HCT116 (cell line): ENCODE data around the gene MRM1. TPM values are rescaled to one million over a fixed set of nuclear protein-coding genes. Genes with fewer than 3 reads are reported as not detected.

Experiments
- ATAC-seq: fragments of 200-7000 bp; cut with Tn5 transposase; 2 replicates; pipeline ENCODE4 v1.9.1; 2020; ENCODE audit warnings: mild to moderate bottlenecking, moderate library complexity
- BruUV-seq: library from RNA; stranded (reverse); fragments of 400-500 nt; replicated peaks from 2 replicates; lab custom pipeline; 2021; lab: Mats Ljungman, UMichigan
- CTCF ChIA-PET: fragments of 300-600 bp; sonication (Branson Sonifier 250); formaldehyde crosslinking; loops from one replicate; lab custom pipeline; 2021; ENCODE audit warnings: antibody characterized with exemption; lab: Charles Lee
- POLR2A ChIA-PET: fragments of 300-600, 350-600 bp; sonication (Branson Sonifier 250); formaldehyde crosslinking; loops from one replicate; lab custom pipeline; 2021; ENCODE audit warnings: antibody characterized with exemption; lab: Charles Lee
- RAD21 ChIA-PET, 2 experiments: fragments of 300-600 bp; sonication (Branson Sonifier 250); formaldehyde crosslinking; loops; one replicate each; lab custom pipeline; 2023; ENCODE audit warnings: low total read pairs in 2 of 2; ENCODE audit not compliant: uncharacterized antibody in 2 of 2, unreplicated experiment in 2 of 2, low non-redundant PET in 1 of 2; lab: Charles Lee
- DNase-seq: peaks from one replicate; pipeline ENCODE4 v3.0.0-alpha.2; 2010; ENCODE audit warnings: low read depth, low spot score
- H2AFZ ChIP-seq: fragments of 200-600 bp; shearing (Covaris generic), sonication (generic); 2 replicates; pipeline ENCODE4 v1.6.1; 2017; ENCODE audit warnings: low read depth, mixed run types, mixed read lengths, antibody characterized with exemption, low read length; ENCODE audit not compliant: poor library complexity, severe bottlenecking
- H3K27ac ChIP-seq: 2 replicates; pipeline ENCODE4 v1.5.1; 2012; ENCODE audit warnings: low read depth, low read length
- H3K27me3 ChIP-seq: fragments of 200-600 bp; sonication (generic); 2 replicates; pipeline ENCODE4 v1.6.1; 2016; ENCODE audit warnings: mixed run types, low read length, mixed read lengths; ENCODE audit not compliant: insufficient read depth
- H3K36me3 ChIP-seq, 2 experiments: fragments of 200-500 bp in 1 of 2; fragments of 200-600 bp in 1 of 2; sonication (Bioruptor generic) in 1 of 2; sonication (generic) in 1 of 2; 2 replicates each; pipeline versions ENCODE4 v1.5.1 to v1.6.1; 2014 to 2016; ENCODE audit warnings: low read length in 2 of 2, inconsistent platforms in 1 of 2, mixed read lengths in 1 of 2, mixed run types in 1 of 2; ENCODE audit not compliant: insufficient read depth in 2 of 2, control insufficient read depth in 1 of 2
- H3K4me1 ChIP-seq, 2 experiments: fragments of 200-600 bp in 1 of 2; sonication (generic) in 1 of 2; 2 replicates each; pipeline versions ENCODE4 v1.5.1 to v1.6.1; 2012 to 2017; ENCODE audit warnings: low read length in 2 of 2, inconsistent platforms in 1 of 2, mild to moderate bottlenecking in 1 of 2, mixed read lengths in 1 of 2, mixed run types in 1 of 2, moderate library complexity in 1 of 2; ENCODE audit not compliant: insufficient read depth in 2 of 2, control insufficient read depth in 1 of 2
- H3K4me2 ChIP-seq: fragments of 200-600 bp; sonication (generic); 2 replicates; pipeline ENCODE4 v1.6.1; 2017; ENCODE audit warnings: mixed run types, low read length, mixed read lengths
- H3K4me3 ChIP-seq, 2 experiments: fragments of 200-600 bp in 1 of 2; sonication (generic) in 1 of 2; replicated peaks in 1 of 2; 2 replicates each; pipeline ENCODE4 v1.5.1; 2011 to 2016; ENCODE audit warnings: low read length in 2 of 2, control low read depth in 1 of 2, low read depth in 1 of 2, mild to moderate bottlenecking in 1 of 2, mixed read lengths in 1 of 2, mixed run types in 1 of 2
- H3K79me2 ChIP-seq: fragments of 200-600 bp; sonication (generic); 2 replicates; pipeline ENCODE4 v1.6.1; 2017; ENCODE audit warnings: mild to moderate bottlenecking, mixed run types, low read length, moderate library complexity, mixed read lengths; ENCODE audit not compliant: insufficient read depth
- H3K9ac ChIP-seq: fragments of 200-600 bp; sonication (generic); 2 replicates; pipeline ENCODE4 v1.6.1; 2016; ENCODE audit warnings: low read length, mixed read lengths
- H3K9me2 ChIP-seq: fragments of 200-600 bp; sonication (generic), shearing (Covaris generic); 2 replicates; pipeline ENCODE4 v1.6.1; 2017; ENCODE audit warnings: mixed run types, mild to moderate bottlenecking, moderate library complexity; ENCODE audit not compliant: insufficient read depth
- H3K9me3 ChIP-seq, 2 experiments: fragments of 200-500 bp in 1 of 2; fragments of 200-600 bp in 1 of 2; sonication (Bioruptor generic) in 1 of 2; sonication (generic) in 1 of 2; 2 replicates each; pipeline ENCODE4 v1.6.1; 2014 to 2017; ENCODE audit warnings: low read length in 2 of 2, mixed read lengths in 2 of 2, inconsistent platforms in 1 of 2, low read depth in 1 of 2, mild to moderate bottlenecking in 1 of 2, mixed run types in 1 of 2, moderate library complexity in 1 of 2; ENCODE audit not compliant: control insufficient read depth in 1 of 2, insufficient read depth in 1 of 2
- H4K20me1 ChIP-seq: fragments of 200-600 bp; sonication (generic), shearing (Covaris generic); 2 replicates; pipeline ENCODE4 v1.6.1; 2017; ENCODE audit warnings: mixed run types, mild to moderate bottlenecking, moderate library complexity; ENCODE audit not compliant: insufficient read depth
- CBX3 ChIP-seq: IDR thresholded peaks from 2 replicates; pipeline ENCODE4 v1.6.1; 2012; ENCODE audit warnings: low read depth
- EGR1 ChIP-seq: IDR thresholded peaks from 2 replicates; pipeline ENCODE4 v1.6.1; 2012; ENCODE audit warnings: low read depth
- ELF1 ChIP-seq: IDR thresholded peaks from 2 replicates; pipeline ENCODE4 v1.6.1; 2012; ENCODE audit warnings: low read depth, borderline replicate concordance
- EZH2 ChIP-seq: fragments of 200-600 bp; sonication (generic); IDR thresholded peaks from 2 replicates; pipeline ENCODE4 v1.6.1; 2017; ENCODE audit warnings: antibody characterized with exemption, mixed run types
- EZH2phosphoT487 ChIP-seq: fragments of 200-600 bp; IDR thresholded peaks from 2 replicates; pipeline ENCODE4 v1.6.1; 2018; ENCODE audit warnings: antibody characterized with exemption, borderline replicate concordance
- FOSL1 ChIP-seq: IDR thresholded peaks from 2 replicates; pipeline ENCODE4 v1.6.1; 2012; ENCODE audit warnings: low read depth
- JUND ChIP-seq: IDR thresholded peaks from 2 replicates; pipeline ENCODE4 v1.6.1; 2012
- POLR2AphosphoS5 ChIP-seq: IDR thresholded peaks from 2 replicates; pipeline ENCODE4 v1.6.1; 2011; ENCODE audit warnings: mild to moderate bottlenecking, low read depth, low read length, moderate library complexity
- RAD21 ChIP-seq: IDR thresholded peaks from 2 replicates; pipeline ENCODE4 v1.6.1; 2012; ENCODE audit warnings: low read depth, mild to moderate bottlenecking
- SP1 ChIP-seq: IDR thresholded peaks from 2 replicates; pipeline ENCODE4 v1.6.1; 2012; ENCODE audit warnings: low read depth
- SRF ChIP-seq: IDR thresholded peaks from 2 replicates; pipeline ENCODE4 v1.6.1; 2012; ENCODE audit warnings: low read depth
- TCF7L2 ChIP-seq: IDR thresholded peaks from 2 replicates; pipeline ENCODE4 v1.7.0; 2011; ENCODE audit warnings: borderline replicate concordance, inconsistent platforms; ENCODE audit not compliant: insufficient read depth, insufficient read length; ENCODE audit errors: extremely low read depth
- YY1 ChIP-seq: IDR thresholded peaks from 2 replicates; pipeline ENCODE4 v1.6.1; 2011; ENCODE audit warnings: low read length, low read depth, moderate library complexity, mild to moderate bottlenecking; ENCODE audit not compliant: insufficient replicate concordance; ENCODE audit errors: extremely low read depth
- ZFX ChIP-seq: fragments of 450-650 bp; IDR thresholded peaks from 2 replicates; pipeline ENCODE4 v1.6.1; 2017
- ZNF274 ChIP-seq: fragments of 200-500 bp; sonication (Bioruptor generic); IDR thresholded peaks from 2 replicates; pipeline ENCODE4 v1.6.1; 2014; ENCODE audit warnings: mild to moderate bottlenecking, low read depth, low read length, inconsistent platforms
- intact Hi-C: fragments of 100-400 bp; cut with micrococcal nuclease; formaldehyde crosslinking; loops from 2 replicates; pipeline ENCODE4 v1.10.0; 2022
- total RNA-seq: library from RNA; stranded (reverse); gene quantifications from one replicate; pipeline ENCODE4 v1.2.1, GENCODE V29; 2021; ENCODE audit not compliant: unreplicated experiment
- TF ChIP-seq, protein P1 (sequence below): IDR thresholded peaks from 2 replicates; pipeline ENCODE4 v1.6.1; 2011; ENCODE audit warnings: mild to moderate bottlenecking, low read length, moderate library complexity; ENCODE audit not compliant: insufficient replicate concordance; ENCODE audit errors: extremely low read depth
- TF ChIP-seq, protein P2 (sequence below): IDR thresholded peaks from 2 replicates; pipeline ENCODE4 v1.6.1; 2012
- TF ChIP-seq, protein P3 (sequence below): IDR thresholded peaks from 2 replicates; pipeline ENCODE4 v1.6.1; 2012; ENCODE audit warnings: low read depth
- TF ChIP-seq, protein P4 (sequence below), 3 experiments: fragments of 200-600 bp in 1 of 3; sonication (generic) in 1 of 3; IDR thresholded peaks in 2 of 3; conservative IDR thresholded peaks in 1 of 3; 2 replicates each; pipeline ENCODE4 v1.5.1; 2012 to 2017; ENCODE audit warnings: low read depth in 2 of 3, low read length in 2 of 3, antibody characterized with exemption in 1 of 3, borderline replicate concordance in 1 of 3, control low read depth in 1 of 3, mild to moderate bottlenecking in 1 of 3, mixed read lengths in 1 of 3, mixed run types in 1 of 3, moderate library complexity in 1 of 3; ENCODE audit not compliant: insufficient read depth in 1 of 3
- TF ChIP-seq, protein P5 (sequence below): IDR thresholded peaks from 2 replicates; pipeline ENCODE4 v1.6.1; 2012

Gene MRM1
- total RNA-seq, 1 experiment from 2014 or later = 14.5 TPM

DNA sequence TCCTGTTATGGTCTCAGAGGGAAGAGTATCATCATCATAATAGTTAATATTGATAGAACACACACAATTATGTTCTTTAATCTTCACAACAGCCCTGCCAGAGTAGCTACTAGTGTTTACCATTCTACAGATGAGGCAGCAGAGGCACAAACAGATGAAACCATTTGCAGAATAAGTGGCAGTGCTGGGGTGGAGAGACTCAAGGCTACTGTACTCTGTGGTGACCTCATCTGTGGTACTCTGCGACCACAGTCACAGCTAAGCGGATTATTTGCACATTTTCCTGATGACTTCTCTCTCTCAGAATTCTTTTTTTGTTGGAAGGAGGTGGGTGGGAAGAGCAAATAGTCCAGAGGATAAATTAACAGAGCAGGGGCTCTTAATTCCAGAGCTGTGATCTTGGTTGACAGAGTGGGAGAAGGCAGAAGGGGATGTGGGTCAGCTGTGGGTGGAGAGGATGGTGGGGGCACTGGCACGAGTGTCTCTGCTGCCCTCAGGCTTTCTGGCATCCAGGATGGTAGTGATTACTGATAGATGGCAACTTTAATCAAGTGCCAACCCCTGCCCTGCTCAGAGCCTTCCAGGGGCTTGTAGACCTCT lies 41.8 kb downstream of the MRM1 start:
- H3K4me3 ChIP-seq = no peak overlapping the region
- no peak overlapping the region for H3K9ac ChIP-seq
- no peaks in the 10 kb centered on the region for H3K9me2 ChIP-seq
- no peaks in the 10 kb centered on the region for H4K20me1 ChIP-seq
- no peaks in the 10 kb centered on the region for H3K9me3 ChIP-seq
- H2AFZ ChIP-seq = no peak overlapping the region
- ChIA-PET POLR2A (no interaction called here), CTCF (no interaction called here), RAD21 (no interaction called here)
- DNase-seq (no peak), ATAC-seq (no peak)
- no TSS peak for BruUV-seq
- no peaks in the 10 kb centered on the region for H3K27me3 ChIP-seq
- H3K4me1 ChIP-seq = no peaks in the 10 kb centered on the region
- no peak overlapping the region for H3K27ac ChIP-seq
- no peak overlapping the region for H3K4me2 ChIP-seq
- intact Hi-C loops = no loop called here
- TF ChIP-seq EZH2phosphoT487 (no peak), TCF7L2 (no peak), YY1 (no peak), JUND (no peak), POLR2AphosphoS5 (no peak), RAD21 (no peak), EZH2 (no peak), ELF1 (no peak), ZNF274 (no peak), ZFX (no peak), SP1 (no peak), FOSL1 (no peak), EGR1 (no peak), SRF (no peak), CBX3 (no peak)
- TF ChIP-seq, protein P1, sequence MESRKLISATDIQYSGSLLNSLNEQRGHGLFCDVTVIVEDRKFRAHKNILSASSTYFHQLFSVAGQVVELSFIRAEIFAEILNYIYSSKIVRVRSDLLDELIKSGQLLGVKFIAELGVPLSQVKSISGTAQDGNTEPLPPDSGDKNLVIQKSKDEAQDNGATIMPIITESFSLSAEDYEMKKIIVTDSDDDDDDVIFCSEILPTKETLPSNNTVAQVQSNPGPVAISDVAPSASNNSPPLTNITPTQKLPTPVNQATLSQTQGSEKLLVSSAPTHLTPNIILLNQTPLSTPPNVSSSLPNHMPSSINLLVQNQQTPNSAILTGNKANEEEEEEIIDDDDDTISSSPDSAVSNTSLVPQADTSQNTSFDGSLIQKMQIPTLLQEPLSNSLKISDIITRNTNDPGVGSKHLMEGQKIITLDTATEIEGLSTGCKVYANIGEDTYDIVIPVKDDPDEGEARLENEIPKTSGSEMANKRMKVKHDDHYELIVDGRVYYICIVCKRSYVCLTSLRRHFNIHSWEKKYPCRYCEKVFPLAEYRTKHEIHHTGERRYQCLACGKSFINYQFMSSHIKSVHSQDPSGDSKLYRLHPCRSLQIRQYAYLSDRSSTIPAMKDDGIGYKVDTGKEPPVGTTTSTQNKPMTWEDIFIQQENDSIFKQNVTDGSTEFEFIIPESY = no peak
- TF ChIP-seq, protein P2, sequence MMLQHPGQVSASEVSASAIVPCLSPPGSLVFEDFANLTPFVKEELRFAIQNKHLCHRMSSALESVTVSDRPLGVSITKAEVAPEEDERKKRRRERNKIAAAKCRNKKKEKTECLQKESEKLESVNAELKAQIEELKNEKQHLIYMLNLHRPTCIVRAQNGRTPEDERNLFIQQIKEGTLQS = no peak
- TF ChIP-seq, protein P3, sequence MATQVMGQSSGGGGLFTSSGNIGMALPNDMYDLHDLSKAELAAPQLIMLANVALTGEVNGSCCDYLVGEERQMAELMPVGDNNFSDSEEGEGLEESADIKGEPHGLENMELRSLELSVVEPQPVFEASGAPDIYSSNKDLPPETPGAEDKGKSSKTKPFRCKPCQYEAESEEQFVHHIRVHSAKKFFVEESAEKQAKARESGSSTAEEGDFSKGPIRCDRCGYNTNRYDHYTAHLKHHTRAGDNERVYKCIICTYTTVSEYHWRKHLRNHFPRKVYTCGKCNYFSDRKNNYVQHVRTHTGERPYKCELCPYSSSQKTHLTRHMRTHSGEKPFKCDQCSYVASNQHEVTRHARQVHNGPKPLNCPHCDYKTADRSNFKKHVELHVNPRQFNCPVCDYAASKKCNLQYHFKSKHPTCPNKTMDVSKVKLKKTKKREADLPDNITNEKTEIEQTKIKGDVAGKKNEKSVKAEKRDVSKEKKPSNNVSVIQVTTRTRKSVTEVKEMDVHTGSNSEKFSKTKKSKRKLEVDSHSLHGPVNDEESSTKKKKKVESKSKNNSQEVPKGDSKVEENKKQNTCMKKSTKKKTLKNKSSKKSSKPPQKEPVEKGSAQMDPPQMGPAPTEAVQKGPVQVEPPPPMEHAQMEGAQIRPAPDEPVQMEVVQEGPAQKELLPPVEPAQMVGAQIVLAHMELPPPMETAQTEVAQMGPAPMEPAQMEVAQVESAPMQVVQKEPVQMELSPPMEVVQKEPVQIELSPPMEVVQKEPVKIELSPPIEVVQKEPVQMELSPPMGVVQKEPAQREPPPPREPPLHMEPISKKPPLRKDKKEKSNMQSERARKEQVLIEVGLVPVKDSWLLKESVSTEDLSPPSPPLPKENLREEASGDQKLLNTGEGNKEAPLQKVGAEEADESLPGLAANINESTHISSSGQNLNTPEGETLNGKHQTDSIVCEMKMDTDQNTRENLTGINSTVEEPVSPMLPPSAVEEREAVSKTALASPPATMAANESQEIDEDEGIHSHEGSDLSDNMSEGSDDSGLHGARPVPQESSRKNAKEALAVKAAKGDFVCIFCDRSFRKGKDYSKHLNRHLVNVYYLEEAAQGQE = no peak
- TF ChIP-seq, protein P4, sequence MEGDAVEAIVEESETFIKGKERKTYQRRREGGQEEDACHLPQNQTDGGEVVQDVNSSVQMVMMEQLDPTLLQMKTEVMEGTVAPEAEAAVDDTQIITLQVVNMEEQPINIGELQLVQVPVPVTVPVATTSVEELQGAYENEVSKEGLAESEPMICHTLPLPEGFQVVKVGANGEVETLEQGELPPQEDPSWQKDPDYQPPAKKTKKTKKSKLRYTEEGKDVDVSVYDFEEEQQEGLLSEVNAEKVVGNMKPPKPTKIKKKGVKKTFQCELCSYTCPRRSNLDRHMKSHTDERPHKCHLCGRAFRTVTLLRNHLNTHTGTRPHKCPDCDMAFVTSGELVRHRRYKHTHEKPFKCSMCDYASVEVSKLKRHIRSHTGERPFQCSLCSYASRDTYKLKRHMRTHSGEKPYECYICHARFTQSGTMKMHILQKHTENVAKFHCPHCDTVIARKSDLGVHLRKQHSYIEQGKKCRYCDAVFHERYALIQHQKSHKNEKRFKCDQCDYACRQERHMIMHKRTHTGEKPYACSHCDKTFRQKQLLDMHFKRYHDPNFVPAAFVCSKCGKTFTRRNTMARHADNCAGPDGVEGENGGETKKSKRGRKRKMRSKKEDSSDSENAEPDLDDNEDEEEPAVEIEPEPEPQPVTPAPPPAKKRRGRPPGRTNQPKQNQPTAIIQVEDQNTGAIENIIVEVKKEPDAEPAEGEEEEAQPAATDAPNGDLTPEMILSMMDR (IDR thresholded peaks at IDR 0.05 in 2 of 3, conservative IDR thresholded peaks at IDR 0.05 in 1 of 3; ENCODE audit: borderline replicate concordance in 1 of 3, insufficient read depth in 1 of 3, low read depth in 2 of 3, low read length in 2 of 3) = no peak
- TF ChIP-seq, protein P5, sequence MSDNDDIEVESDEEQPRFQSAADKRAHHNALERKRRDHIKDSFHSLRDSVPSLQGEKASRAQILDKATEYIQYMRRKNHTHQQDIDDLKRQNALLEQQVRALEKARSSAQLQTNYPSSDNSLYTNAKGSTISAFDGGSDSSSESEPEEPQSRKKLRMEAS = no peak
- no peaks in the 10 kb centered on the region for H3K79me2 ChIP-seq
- H3K36me3 ChIP-seq = no peaks in the 10 kb centered on the region
